T-cell (primary cell): ENCODE measurements around the gene CCER1. TPM values are rescaled to one million over a fixed set of nuclear protein-coding genes. Genes with fewer than 3 reads are reported as not detected.

Source experiments
- ATAC-seq, 4 experiments: fragments of 200-7000 bp in 3 of 4; fragments of 150-1000 bp in 1 of 4; cut with Tn5 transposase; replicated peaks in 1 of 4; 1 replicate in 3 of 4; 2 replicates in 1 of 4; pipeline ENCODE4 v1.10.0; 2021; ENCODE audit warnings: moderate library complexity in 3 of 4, mild to moderate bottlenecking in 2 of 4, moderate number of reproducible peaks in 1 of 4
- CTCF ChIA-PET, 2 donors: fragments of 300-600 bp; sonication (Branson Sonifier 250); formaldehyde crosslinking; loops; one replicate each; lab custom pipeline; 2022; ENCODE audit warnings: antibody characterized with exemption in 2 of 2; lab: Charles Lee
- POLR2A ChIA-PET, 2 donors: fragments of 300-600 bp; sonication (Branson Sonifier 250); formaldehyde crosslinking; loops; one replicate each; lab custom pipeline; 2022; ENCODE audit warnings: antibody characterized with exemption in 2 of 2; lab: Charles Lee
- DNase-seq, 35 experiments: peaks; one replicate each; pipeline versions ENCODE4 v3.0.0 to v3.0.0-alpha.2; 2013 to 2023
- H3K27ac ChIP-seq: one replicate; pipeline ENCODE4 v1.5.1; 2013; ENCODE audit warnings: low read length
- H3K27me3 ChIP-seq, 2 experiments: replicated peaks in 1 of 2; 1 replicate in 1 of 2; 2 replicates in 1 of 2; pipeline versions ENCODE4 v1.6.1 to v1.7.0; 2013; ENCODE audit warnings: low read length in 1 of 2, mixed read lengths in 1 of 2; ENCODE audit not compliant: control insufficient read depth in 2 of 2, insufficient read depth in 2 of 2; ENCODE audit errors: extremely low read depth in 1 of 2
- H3K36me3 ChIP-seq, 2 donors: 1 replicate in 1 of 2; 2 replicates in 1 of 2; pipeline versions ENCODE4 v1.6.1 to v1.7.0; 2013; ENCODE audit warnings: low read length in 1 of 2; ENCODE audit not compliant: control insufficient read depth in 2 of 2, insufficient read depth in 1 of 2; ENCODE audit errors: extremely low read depth in 1 of 2
- H3K4me1 ChIP-seq, 2 experiments: 1 replicate in 1 of 2; 2 replicates in 1 of 2; pipeline versions ENCODE4 v1.6.1 to v1.7.0; 2013; ENCODE audit warnings: low read length in 2 of 2, mixed read lengths in 1 of 2; ENCODE audit not compliant: insufficient read depth in 2 of 2, control insufficient read depth in 1 of 2; ENCODE audit errors: extremely low read depth in 1 of 2
- H3K4me3 ChIP-seq, 2 donors: 1 replicate in 1 of 2; 2 replicates in 1 of 2; pipeline versions ENCODE4 v1.5.1 to v1.7.0; 2013; ENCODE audit warnings: mild to moderate bottlenecking in 2 of 2, low read length in 1 of 2, moderate library complexity in 1 of 2; ENCODE audit not compliant: control insufficient read depth in 1 of 2; ENCODE audit errors: extremely low read depth in 1 of 2
- H3K9me3 ChIP-seq: 2 replicates; pipeline ENCODE4 v1.7.0; 2013
- H3K27ac Mint-ChIP-seq, 2 donors: one replicate each; pipeline ENCODE4 v1.8.0; 2020 to 2021; ENCODE audit warnings: mild to moderate bottlenecking in 2 of 2, mixed read lengths in 2 of 2
- H3K27me3 Mint-ChIP-seq, 2 donors: one replicate each; pipeline ENCODE4 v1.8.0; 2021 to 2022; ENCODE audit warnings: mixed read lengths in 2 of 2
- H3K36me3 Mint-ChIP-seq: one replicate; pipeline ENCODE4 v1.8.0; 2021; ENCODE audit warnings: mixed read lengths
- H3K4me1 Mint-ChIP-seq, 3 donors: one replicate each; pipeline ENCODE4 v1.8.0; 2020 to 2022; ENCODE audit warnings: mixed read lengths in 3 of 3, mild to moderate bottlenecking in 1 of 3
- H3K4me3 Mint-ChIP-seq, 3 donors: one replicate each; pipeline ENCODE4 v1.8.0; 2020 to 2022; ENCODE audit warnings: mild to moderate bottlenecking in 3 of 3, mixed read lengths in 3 of 3, moderate library complexity in 3 of 3
- H3K9me3 Mint-ChIP-seq, 3 donors: one replicate each; pipeline ENCODE4 v1.8.0; 2020 to 2022; ENCODE audit warnings: mixed read lengths in 3 of 3
- WGBS: methylation state at CpG from one replicate; pipeline ENCODE4 v1.1.5; 2013; ENCODE audit warnings: missing lambda C conversion rate; ENCODE audit not compliant: insufficient coverage; 5-methylcytosine and 5-hydroxymethylcytosine counted together
- total RNA-seq, 35 experiments: library from RNA in 6 of 35; stranded (reverse) in 6 of 35; fragments of 120-200 nt in 1 of 35; gene quantifications; one replicate each; pipeline versions ENCODE4 v1.2.1 to v1.2.4 and lab custom pipeline; 2013 to 2026

Gene CCER1
- total RNA-seq, 5 donors from 2014 or later (not counting 1 experiment from before 2014, with no cell fraction given), result not detected

- DNase-seq (no peak), ATAC-seq (no peak)
- no CpG with 5 or more reads among the region's 3 CpGs for WGBS
- Histone ChIP-seq H3K36me3 (no peaks in the 10 kb centered on the region), H3K9me3 (no peaks in the 10 kb centered on the region), H3K27me3 (peaks cover 0 to 5% of the 10 kb centered on the region in 2 experiments), H3K27ac (no peak overlapping the region), H3K4me1 (no peaks in the 10 kb centered on the region), H3K4me3 (no peak overlapping the region)
- H3K36me3 Mint-ChIP-seq, result no peaks in the 10 kb centered on the region
- H3K4me3 Mint-ChIP-seq, result no peak overlapping the region
- peaks cover 0 to 2% (median 0%) of the 10 kb centered on the region in 3 donors for H3K9me3 Mint-ChIP-seq
- ChIA-PET POLR2A (no interaction called here), CTCF (no interaction called here)
- H3K4me1 Mint-ChIP-seq, result no peaks in the 10 kb centered on the region
- H3K27me3 Mint-ChIP-seq, result peaks cover under 1 to 3% of the 10 kb centered on the region in 2 donors
- H3K27ac Mint-ChIP-seq, result no peak overlapping the region
These were observed 44.0 kb downstream of the CCER1 start for GRCh38 chr12:90910958-90911357.

- DNase-seq (no peak), ATAC-seq (no peak)
- Mint-ChIP-seq H3K27ac (no peak overlapping the region), H3K36me3 (no peaks in the 10 kb centered on the region), H3K4me3 (no peak overlapping the region), H3K9me3 (peaks cover 0 to 2% (median 0%) of the 10 kb centered on the region in 3 donors), H3K4me1 (no peaks in the 10 kb centered on the region), H3K27me3 (peaks cover 1 to 3% of the 10 kb centered on the region in 2 donors)
- Histone ChIP-seq H3K27me3 (peaks cover 0 to 5% of the 10 kb centered on the region in 2 experiments), H3K4me1 (no peaks in the 10 kb centered on the region), H3K27ac (no peak overlapping the region), H3K4me3 (no peak overlapping the region), H3K36me3 (no peaks in the 10 kb centered on the region), H3K9me3 (no peaks in the 10 kb centered on the region)
- ChIA-PET CTCF (no interaction called here), POLR2A (no interaction called here)
- 54% methylated on average over 2 of the region's 7 CpGs for WGBS
These were observed 45.8 kb downstream of the CCER1 start for GRCh38 chr12:90909069-90909770.

GRCh38 chr12:90908465-90908864, 46.5 kb downstream of the CCER1 start:
- Histone ChIP-seq H3K4me1 (no peaks in the 10 kb centered on the region), H3K36me3 (no peaks in the 10 kb centered on the region), H3K27ac (no peak overlapping the region), H3K9me3 (no peaks in the 10 kb centered on the region), H3K27me3 (no peaks in the 10 kb centered on the region), H3K4me3 (no peak overlapping the region)
- DNase-seq, result no peak
- CTCF ChIA-PET, result interaction anchor here in 1 of 2 donors (1.0 kb wide), 1 partner anchor 36 kb away, joined by 3 read pairs; no protein-coding TSS in a partner anchor
- Mint-ChIP-seq H3K27ac (no peak overlapping the region), H3K36me3 (no peaks in the 10 kb centered on the region), H3K4me3 (no peak overlapping the region), H3K9me3 (peaks cover 0 to 2% (median 0%) of the 10 kb centered on the region in 3 donors), H3K27me3 (peaks cover 1 to 3% of the 10 kb centered on the region in 2 donors), H3K4me1 (no peaks in the 10 kb centered on the region)
- POLR2A ChIA-PET, result no interaction called here
- no peak for ATAC-seq

GRCh38 chr12:90905691-90906370, 49.1 kb downstream of the CCER1 start:
- no peaks in the 10 kb centered on the region for H3K36me3 Mint-ChIP-seq
- ATAC-seq (no peak), DNase-seq (no peak)
- POLR2A ChIA-PET, result no interaction called here
- H3K27me3 Mint-ChIP-seq, result peaks cover 1 to 3% of the 10 kb centered on the region in 2 donors
- H3K36me3 ChIP-seq, result no peaks in the 10 kb centered on the region
- CTCF ChIA-PET, result no interaction called here
- H3K4me1 Mint-ChIP-seq, result no peaks in the 10 kb centered on the region
- WGBS, result no CpG with 5 or more reads among the region's 1 CpG
- H3K27ac Mint-ChIP-seq, result no peak overlapping the region
- H3K9me3 ChIP-seq, result no peaks in the 10 kb centered on the region
- no peaks in the 10 kb centered on the region for H3K9me3 Mint-ChIP-seq
- H3K4me3 Mint-ChIP-seq, result no peak overlapping the region
- no peak overlapping the region for H3K27ac ChIP-seq
- no peaks in the 10 kb centered on the region for H3K4me1 ChIP-seq
- no peak overlapping the region for H3K4me3 ChIP-seq
- no peaks in the 10 kb centered on the region for H3K27me3 ChIP-seq

GRCh38 chr12:90902596-90902995, 52.4 kb downstream of the CCER1 start:
- no peak overlapping the region for H3K4me3 ChIP-seq
- Mint-ChIP-seq H3K27me3 (peaks cover 1 to 3% of the 10 kb centered on the region in 2 donors), H3K4me1 (no peaks in the 10 kb centered on the region), H3K27ac (no peak overlapping the region), H3K4me3 (no peak overlapping the region), H3K36me3 (no peaks in the 10 kb centered on the region), H3K9me3 (no peaks in the 10 kb centered on the region)
- no peak for ATAC-seq
- ChIA-PET POLR2A (no interaction called here), CTCF (no interaction called here)
- H3K27me3 ChIP-seq, result no peaks in the 10 kb centered on the region
- WGBS, result 74% methylated on average over 2 of the region's 2 CpGs
- no peak for DNase-seq
- H3K4me1 ChIP-seq, result no peaks in the 10 kb centered on the region
- no peaks in the 10 kb centered on the region for H3K36me3 ChIP-seq
- H3K27ac ChIP-seq, result no peak overlapping the region
- H3K9me3 ChIP-seq, result no peaks in the 10 kb centered on the region
